HUES6 (cell line): ENCODE results near the gene CCDC106.

Experiments
- H3K27ac ChIP-seq: 2 replicates; pipeline ENCODE4 v1.7.0; 2013; ENCODE audit warnings: low read depth, mild to moderate bottlenecking, low read length, inconsistent platforms
- H3K27me3 ChIP-seq: 2 replicates; pipeline ENCODE4 v1.6.1; 2013; ENCODE audit warnings: low read length; ENCODE audit not compliant: control insufficient read depth, insufficient read depth
- H3K36me3 ChIP-seq: 2 replicates; pipeline ENCODE4 v1.6.1; 2013; ENCODE audit warnings: low read length; ENCODE audit not compliant: control insufficient read depth, insufficient read depth
- H3K4me1 ChIP-seq: 2 replicates; pipeline ENCODE4 v1.6.1; 2013; ENCODE audit warnings: low read length; ENCODE audit not compliant: control insufficient read depth, insufficient read depth
- H3K4me3 ChIP-seq: 2 replicates; pipeline ENCODE4 v1.5.1; 2013; ENCODE audit warnings: low read depth, low read length
- H3K9ac ChIP-seq: one replicate; pipeline ENCODE4 v1.6.1; 2013; ENCODE audit warnings: mild to moderate bottlenecking, low read length
- H3K9me3 ChIP-seq: 2 replicates; pipeline ENCODE4 v1.6.1; 2013; ENCODE audit warnings: low read depth, low read length; ENCODE audit not compliant: control insufficient read depth, insufficient read depth

CCDC106 gene

DNA sequence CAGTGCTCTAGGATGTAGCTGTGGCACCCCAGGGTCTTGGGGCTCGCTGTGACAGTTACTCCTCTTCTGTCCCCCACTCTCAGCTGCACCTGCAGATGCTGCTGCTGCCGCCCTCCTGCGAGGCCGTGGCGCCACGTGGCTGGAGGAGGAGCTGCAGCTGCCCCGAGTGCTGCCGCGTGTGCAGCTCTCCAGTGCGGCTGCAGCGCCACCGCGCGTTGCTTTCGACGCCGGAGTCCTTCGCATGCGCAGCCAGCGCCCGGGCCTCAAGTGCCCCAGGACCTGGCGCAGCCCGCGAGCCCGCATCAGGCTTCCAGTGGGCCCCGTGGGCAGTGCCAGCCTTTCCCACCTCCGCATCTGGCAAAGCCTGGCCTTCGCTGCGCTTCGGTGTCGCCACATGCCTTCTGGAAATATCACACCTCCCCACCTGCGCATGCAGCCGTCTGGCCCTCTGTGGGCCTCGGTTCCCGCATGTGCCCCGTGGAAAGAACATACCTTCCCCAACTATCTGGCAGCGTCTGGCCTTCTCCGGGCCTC, 7.9 kb upstream of the CCDC106 start:
- Histone ChIP-seq H3K36me3 (peaks cover 8% of the 10 kb centered on the region), H3K9ac (peak overlapping the region; percentile 67), H3K9me3 (no peaks in the 10 kb centered on the region), H3K4me3 (peak overlapping the region; percentile 91), H3K27ac (peak overlapping the region; percentile 72; the same call in 1 of the 2 replicates), H3K4me1 (peaks cover 19% of the 10 kb centered on the region), H3K27me3 (no peaks in the 10 kb centered on the region)

- H3K4me3 ChIP-seq = peak within 1 kb of the TSS; percentile 91
- no peaks in the 10 kb centered on the region for H3K9me3 ChIP-seq
- no peaks in the 10 kb centered on the region for H3K27me3 ChIP-seq
- H3K4me1 ChIP-seq = peaks cover 15% of the 10 kb centered on the region
- H3K27ac ChIP-seq = peak within 1 kb of the TSS; percentile 72; the same call in 1 of the 2 replicates
- H3K36me3 ChIP-seq = peaks cover 15% of the 10 kb centered on the region
- peak within 1 kb of the TSS; percentile 89 for H3K9ac ChIP-seq
Measured at GRCh38 chr19:55640577-55641425, 7.2 kb upstream of the CCDC106 start, which contains the start of gene ZNF580. ZNF580 (plus strand) TSS chr19:55641002; CDS start chr19:55642509, 1,507 bp downstream.

GRCh38 chr19:55641426-55642152, 6.4 kb upstream of the CCDC106 start:
- H3K4me1 ChIP-seq = peaks cover 10% of the 10 kb centered on the region

GRCh38 chr19:55642153-55643002, 5.6 kb upstream of the CCDC106 start:
- H3K4me1 ChIP-seq = peaks cover 14% of the 10 kb centered on the region
- peaks cover 16% of the 10 kb centered on the region for H3K36me3 ChIP-seq
- H3K9ac ChIP-seq = peak overlapping the region; percentile 64
- peak overlapping the region; percentile 91 for H3K4me3 ChIP-seq
- no peaks in the 10 kb centered on the region for H3K9me3 ChIP-seq
- no peak overlapping the region for H3K27ac ChIP-seq
- H3K27me3 ChIP-seq = no peaks in the 10 kb centered on the region

More at GRCh38 chr19:55641426-55642152, 6.4 kb upstream of the CCDC106 start:
- peak overlapping the region; percentile 89 for H3K9ac ChIP-seq
- no peaks in the 10 kb centered on the region for H3K27me3 ChIP-seq
- peaks cover 16% of the 10 kb centered on the region for H3K36me3 ChIP-seq
- no peaks in the 10 kb centered on the region for H3K9me3 ChIP-seq
- peak overlapping the region; percentile 91 for H3K4me3 ChIP-seq
- H3K27ac ChIP-seq = peak overlapping the region; percentile 64; the same call in 1 of the 2 replicates

- Histone ChIP-seq H3K36me3 (peaks cover 16% of the 10 kb centered on the region), H3K4me1 (peaks cover 14% of the 10 kb centered on the region), H3K27ac (peak within 1 kb of the TSS; percentile 63), H3K27me3 (no peaks in the 10 kb centered on the region), H3K9ac (peak within 1 kb of the TSS; percentile 92), H3K9me3 (no peaks in the 10 kb centered on the region), H3K4me3 (peak within 1 kb of the TSS; percentile 91)
Measured at GRCh38 chr19:55643003-55643886, 4.8 kb upstream of the CCDC106 start, which contains the start of gene ZNF581. ZNF581 (plus strand) TSS chr19:55643649; CDS start chr19:55644572, 923 bp downstream.

DNA sequence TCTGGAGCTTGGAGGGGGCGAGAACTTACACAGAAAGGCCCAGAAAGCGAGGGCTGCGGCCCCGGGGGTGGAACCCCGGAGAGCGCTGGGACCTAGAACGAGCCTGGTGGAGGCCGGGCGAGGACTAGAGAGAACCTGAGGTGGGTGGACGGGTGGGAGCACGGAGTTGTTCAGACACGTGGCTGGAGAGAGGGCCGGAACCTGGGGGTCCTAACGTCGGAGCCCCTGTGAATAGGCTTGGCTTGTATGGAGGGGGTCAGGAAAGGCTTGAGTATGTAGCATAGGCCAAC, 4.2 kb upstream of the CCDC106 start:
- peak overlapping the region; percentile 63 for H3K27ac ChIP-seq
- peak overlapping the region; percentile 91 for H3K4me3 ChIP-seq
- peaks cover 16% of the 10 kb centered on the region for H3K36me3 ChIP-seq
- no peaks in the 10 kb centered on the region for H3K9me3 ChIP-seq
- H3K27me3 ChIP-seq = no peaks in the 10 kb centered on the region
- H3K9ac ChIP-seq = peak overlapping the region; percentile 92
- peaks cover 18% of the 10 kb centered on the region for H3K4me1 ChIP-seq

GRCh38 chr19:55644191-55644833, 3.7 kb upstream of the CCDC106 start:
- Histone ChIP-seq H3K36me3 (peaks cover 16% of the 10 kb centered on the region), H3K27me3 (no peaks in the 10 kb centered on the region), H3K4me1 (peaks cover 18% of the 10 kb centered on the region), H3K27ac (peak overlapping the region; percentile 63; the same call in 1 of the 2 replicates), H3K9ac (peak overlapping the region; percentile 92), H3K4me3 (peak overlapping the region; percentile 91), H3K9me3 (no peaks in the 10 kb centered on the region)

DNA sequence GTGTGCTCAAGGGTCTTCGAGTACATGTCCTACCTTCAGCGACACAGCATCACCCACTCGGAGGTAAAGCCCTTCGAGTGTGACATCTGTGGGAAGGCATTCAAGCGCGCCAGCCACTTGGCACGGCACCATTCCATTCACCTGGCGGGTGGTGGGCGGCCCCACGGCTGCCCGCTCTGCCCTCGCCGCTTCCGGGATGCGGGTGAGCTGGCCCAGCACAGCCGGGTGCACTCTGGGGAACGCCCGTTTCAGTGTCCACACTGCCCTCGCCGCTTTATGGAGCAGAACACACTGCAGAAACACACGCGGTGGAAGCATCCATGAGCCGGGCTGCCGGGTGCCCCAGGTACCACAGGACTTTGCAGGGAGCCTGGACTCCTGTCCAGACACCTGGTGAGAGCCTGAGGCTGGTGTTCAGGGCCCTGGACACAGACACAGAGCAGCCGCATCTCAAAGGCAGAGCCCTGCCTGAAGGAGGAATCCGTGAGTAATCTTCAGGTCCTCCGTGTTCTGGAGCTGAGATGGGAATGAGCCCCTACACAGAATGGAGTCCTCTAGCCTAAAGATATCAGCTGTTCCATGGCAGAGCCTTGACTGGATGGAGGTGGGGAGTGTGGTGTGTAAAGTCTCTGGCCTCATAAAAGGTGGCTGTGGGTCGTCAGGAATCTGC, 3.0 kb upstream of the CCDC106 start:
- peak overlapping the region; percentile 91 for H3K4me3 ChIP-seq
- H3K27me3 ChIP-seq = no peaks in the 10 kb centered on the region
- no peak overlapping the region for H3K27ac ChIP-seq
- H3K4me1 ChIP-seq = peaks cover 18% of the 10 kb centered on the region
- H3K9me3 ChIP-seq = no peaks in the 10 kb centered on the region
- H3K9ac ChIP-seq = peak overlapping the region; percentile 92
- peaks cover 16% of the 10 kb centered on the region for H3K36me3 ChIP-seq

- Histone ChIP-seq H3K4me3 (no peak overlapping the region), H3K27me3 (no peaks in the 10 kb centered on the region), H3K9ac (no peak overlapping the region), H3K4me1 (peaks cover 15% of the 10 kb centered on the region), H3K9me3 (no peaks in the 10 kb centered on the region), H3K27ac (no peak overlapping the region), H3K36me3 (peaks cover 16% of the 10 kb centered on the region)
Measured at GRCh38 chr19:55645512-55645881, 2.5 kb upstream of the CCDC106 start.
